T-helper 1 cell (primary cell): ENCODE results near the gene EGR4.
"Not testable (repeated sequence)": the region's sequence is repeated elsewhere in the genome, so short reads cannot be mapped to it uniquely, and the experiment has no call there.

Experiments used
- DNase-seq, 5 donors: peaks; one replicate each; pipeline ENCODE4 v3.0.0-alpha.2; 2012 to 2020

The EGR4 gene

DNA sequence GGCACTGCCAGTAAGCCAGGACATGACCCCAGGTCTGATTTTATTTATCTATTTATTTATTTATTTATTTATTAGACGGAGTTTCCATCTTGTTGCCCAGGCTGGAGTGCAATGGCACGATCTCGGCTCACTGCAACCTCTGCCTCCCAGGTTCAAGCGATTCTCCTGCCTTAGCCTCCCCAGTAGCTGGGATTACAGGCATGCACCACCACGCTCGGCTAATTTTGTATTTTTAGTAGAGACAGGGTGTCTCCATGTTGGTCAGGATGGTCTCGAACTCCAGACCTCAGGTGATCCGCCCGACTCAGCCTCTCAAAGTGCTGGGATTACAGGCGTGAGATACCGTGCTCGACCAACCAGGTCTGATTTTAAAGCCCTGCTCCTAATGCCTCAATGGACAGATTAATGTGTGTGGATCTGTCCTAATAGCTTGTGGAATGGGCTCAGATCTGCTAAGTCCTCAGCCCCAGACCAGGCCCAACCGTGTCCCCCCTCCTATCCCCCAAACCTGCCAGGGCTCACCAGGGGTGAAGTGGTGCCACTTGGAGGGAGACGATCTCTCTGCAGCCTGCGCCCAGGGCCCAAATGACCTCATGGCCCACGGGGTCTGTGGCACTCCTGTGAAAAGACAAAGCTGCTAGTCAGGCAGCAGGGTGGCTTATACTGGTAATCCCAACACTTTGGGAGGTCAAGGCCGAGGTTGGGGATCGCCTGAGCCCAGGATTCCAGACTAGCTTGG lies 30.5 kb downstream of the EGR4 start:
- DNase-seq, result not testable (repeated sequence)

DNA sequence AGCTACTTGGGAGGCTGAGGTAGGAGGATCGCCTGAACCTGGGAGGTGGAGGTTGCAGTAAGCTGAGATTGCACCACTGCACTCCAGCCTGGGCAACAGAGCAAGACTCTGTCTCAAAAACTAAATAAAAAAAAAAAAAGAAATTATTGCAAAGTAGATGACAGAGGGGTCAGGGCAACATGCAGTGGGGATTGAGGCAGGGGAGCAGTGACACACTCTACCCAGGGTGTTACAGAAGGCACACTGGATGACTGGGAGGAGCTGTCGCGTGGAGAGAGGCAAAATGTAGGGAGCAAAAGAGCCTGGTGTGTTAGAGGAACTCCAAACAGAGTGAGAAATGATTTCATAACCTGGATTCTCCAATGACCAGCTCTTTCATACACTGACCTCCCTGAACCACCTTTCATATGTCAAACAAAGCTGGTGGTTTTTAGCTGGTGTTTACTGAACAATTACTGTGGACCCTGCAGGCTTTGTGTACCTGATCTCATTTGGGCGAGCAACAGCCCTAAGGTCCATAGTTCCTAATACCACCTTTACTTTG lies 31.2 kb downstream of the EGR4 start:
- no peak for DNase-seq

DNA sequence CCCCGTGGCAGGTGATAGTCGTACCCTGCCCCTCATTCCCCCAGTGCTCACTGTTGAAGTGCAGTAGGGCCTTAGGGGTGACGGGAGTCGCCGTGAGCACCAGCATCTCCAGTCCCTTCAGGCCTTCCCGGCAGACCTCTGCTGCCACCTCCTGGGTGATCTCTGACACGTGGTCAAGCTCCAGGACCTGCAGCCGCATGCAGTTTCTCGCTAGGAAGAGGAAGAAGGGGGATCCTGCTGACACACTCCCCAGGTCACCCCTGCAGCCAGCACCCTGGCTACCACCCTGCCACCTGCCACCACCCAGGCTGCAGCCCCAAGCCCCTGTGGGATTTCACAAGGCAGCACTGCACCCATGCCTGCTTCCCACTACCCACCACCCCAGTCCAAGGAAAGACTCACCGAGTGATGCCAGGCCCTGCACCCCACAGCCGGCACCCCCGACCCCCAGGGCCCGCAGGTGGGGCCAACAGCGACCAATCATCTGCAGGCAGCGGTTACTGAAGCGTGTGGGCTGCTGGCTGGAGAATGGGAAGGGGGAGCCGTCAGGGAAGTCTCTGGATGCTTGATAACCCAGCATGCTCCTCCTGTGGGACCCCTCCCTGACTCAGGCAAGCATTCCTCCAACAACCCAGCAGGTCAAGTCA lies 32.9 kb downstream of the EGR4 start:
- no peak for DNase-seq

DNA sequence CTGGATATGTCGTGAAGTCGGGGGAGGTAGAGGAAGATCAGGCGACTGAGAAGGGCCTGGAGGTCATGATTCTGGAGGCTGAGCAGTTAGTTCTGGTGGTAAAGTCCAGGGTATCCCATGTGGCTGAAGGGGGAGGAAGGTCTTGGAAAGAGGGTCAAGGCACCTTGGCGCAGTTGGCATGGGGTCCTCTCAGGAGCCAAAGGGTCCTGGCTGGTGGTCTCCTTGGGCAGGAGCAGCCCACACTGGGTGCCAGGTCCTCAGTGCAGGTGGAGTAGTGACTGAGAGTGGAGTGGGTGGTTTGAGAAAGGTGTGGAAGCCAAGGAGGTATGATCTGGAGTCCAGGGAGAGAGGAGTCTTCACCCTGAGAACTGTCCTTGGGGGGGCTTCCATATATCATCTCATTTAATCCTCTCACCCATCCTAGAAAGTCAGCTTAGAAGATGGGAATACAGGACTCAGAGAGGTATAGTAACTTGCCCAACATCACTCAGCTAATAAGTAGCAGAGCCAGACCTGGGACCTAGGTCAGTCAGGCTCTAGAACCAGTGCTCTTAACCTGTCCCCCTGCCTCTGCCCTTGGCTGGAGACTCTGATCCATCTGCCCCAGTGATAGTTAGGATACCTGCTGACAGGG lies 33.5 kb downstream of the EGR4 start:
- no peak for DNase-seq

DNA sequence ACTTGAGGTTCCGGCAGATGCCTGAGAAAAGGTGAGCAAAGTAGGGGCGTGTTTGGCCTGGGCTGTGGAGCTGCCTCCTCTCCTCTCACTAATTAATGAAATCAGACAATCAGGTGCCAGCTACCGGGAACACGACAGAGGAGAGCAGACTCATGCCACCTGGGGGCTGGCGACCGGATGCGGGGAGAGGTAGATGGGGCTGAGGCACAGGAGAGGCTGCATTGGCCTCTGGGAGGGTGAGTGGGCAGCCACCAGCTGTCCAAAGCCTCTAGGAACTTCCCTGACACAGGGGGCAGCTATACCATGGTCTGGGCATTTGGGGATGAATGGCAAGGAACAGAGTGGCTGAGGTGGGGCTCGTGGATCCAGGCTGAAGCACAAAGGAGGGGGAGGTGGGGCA lies 34.1 kb downstream of the EGR4 start:
- no peak for DNase-seq

DNA sequence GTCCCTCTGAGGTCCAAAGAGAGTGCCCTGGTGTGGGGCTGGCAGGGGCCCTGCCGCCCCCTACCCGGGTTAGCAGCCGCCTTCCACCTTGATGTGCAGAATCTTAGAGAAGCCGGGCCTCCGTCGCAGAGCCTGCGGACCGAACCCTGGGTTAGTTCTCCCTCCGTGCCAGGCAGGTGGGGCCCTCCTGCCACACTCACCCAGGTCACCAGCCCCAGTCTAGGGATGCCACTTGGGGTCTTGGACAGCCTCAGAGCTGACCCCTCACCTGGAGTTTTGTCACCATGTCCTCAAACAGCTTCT lies 34.5 kb downstream of the EGR4 start:
- DNase-seq, result no peak

DNA sequence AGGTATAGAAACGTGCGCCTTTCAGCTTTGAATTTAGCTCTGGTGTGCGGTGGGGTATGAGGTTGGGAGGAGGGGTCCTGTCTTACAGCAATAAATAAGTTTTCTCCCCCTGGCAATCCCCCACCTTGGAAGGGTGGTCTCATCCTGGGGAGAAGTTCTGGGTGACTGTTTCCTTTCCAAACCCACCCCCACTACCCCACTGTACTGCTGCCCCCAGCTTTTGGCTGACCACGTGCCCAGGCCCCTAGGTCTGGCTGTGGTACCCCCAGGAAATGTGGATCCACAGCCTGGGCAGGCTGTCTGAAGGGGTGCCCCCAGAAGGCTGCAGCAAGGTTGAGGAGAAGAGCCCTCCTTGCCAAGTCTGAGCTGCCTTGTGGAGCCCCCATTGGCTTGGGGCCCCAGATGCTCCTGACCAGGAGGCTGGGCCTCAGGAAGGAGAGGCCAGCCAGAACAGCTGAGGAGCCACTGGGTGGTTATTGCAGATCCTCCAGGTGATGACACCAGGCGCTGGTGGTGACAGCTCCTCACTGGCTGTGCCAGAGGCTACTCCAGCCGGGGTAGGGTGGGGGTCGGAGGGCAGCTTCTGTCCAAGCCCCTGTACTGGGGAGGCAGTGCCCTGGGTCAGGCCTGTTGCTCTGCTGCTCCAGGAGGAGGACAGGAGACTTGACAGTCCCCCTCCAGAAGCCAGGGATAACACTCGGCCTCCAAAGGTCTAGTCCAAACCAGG lies 35.0 kb downstream of the EGR4 start:
- DNase-seq, result no peak

DNA sequence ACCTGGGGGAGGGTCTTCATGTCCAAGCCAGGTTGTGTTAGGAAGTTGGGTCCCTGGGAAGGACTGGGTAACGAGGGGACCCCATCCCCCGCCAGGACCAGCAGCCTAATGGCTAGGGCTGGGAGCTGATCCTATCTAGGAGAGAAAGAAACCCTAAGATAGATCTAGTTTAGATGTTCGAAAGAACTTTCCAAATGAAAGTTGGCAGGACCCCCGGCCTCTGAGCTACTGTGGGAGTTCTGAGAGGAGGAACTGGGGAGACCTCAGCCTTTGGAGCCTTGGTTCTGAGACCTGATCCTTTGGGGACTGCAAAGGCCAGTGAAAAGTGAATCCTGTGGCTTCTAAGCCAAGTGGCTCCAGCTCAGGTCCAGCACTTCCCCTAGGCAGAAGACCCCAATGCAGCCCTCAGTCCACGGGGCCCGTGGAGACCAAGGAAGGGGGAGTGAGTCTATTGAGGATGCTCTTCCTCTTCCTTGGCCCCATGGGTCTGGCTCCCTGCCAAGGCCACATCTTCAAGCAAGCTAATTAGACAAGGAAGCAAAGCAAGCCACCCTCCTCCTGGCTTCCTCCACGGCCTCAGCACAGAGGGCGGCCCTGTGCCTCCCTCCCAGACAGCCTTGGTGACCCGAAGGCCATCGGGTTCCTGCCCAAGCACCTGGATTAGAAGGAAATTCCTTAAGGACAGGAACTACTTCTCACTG lies 35.8 kb downstream of the EGR4 start:
- DNase-seq, result no peak

DNA sequence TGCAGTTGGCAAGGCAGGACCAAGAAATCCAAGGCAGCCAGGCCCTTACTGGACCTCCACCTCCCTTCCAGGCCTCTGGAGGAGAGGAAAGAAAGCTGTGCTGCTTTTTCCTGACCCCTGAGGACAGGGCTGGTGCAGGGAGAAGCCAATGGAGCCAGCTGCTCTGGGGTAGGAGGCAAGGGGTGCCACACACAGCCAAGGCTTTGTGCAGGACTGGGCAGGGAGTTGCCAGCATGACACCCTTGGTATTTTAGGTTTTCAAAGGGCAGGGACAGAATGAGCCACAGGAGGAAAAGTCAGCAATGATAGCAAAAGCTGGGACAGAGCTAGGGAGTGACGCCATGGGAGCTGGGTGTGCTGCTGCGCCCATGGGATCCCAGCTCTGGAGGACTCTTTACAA lies 36.3 kb downstream of the EGR4 start:
- no peak for DNase-seq

DNA sequence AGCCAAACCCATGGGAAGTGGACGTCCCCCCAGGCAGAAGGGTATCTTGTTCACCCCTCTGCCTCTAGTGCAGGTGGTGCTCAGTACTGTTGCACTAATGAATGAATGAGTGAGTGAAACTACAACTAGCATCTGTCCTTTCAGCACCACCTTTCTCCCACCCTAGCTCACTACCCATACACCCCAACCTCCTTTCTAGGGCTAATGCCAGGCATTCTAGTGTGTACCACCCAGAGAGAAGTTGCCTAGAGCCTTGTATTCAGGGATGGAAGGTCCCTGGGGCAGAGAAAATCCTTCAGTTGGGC lies 36.8 kb downstream of the EGR4 start:
- DNase-seq, result no peak

DNA sequence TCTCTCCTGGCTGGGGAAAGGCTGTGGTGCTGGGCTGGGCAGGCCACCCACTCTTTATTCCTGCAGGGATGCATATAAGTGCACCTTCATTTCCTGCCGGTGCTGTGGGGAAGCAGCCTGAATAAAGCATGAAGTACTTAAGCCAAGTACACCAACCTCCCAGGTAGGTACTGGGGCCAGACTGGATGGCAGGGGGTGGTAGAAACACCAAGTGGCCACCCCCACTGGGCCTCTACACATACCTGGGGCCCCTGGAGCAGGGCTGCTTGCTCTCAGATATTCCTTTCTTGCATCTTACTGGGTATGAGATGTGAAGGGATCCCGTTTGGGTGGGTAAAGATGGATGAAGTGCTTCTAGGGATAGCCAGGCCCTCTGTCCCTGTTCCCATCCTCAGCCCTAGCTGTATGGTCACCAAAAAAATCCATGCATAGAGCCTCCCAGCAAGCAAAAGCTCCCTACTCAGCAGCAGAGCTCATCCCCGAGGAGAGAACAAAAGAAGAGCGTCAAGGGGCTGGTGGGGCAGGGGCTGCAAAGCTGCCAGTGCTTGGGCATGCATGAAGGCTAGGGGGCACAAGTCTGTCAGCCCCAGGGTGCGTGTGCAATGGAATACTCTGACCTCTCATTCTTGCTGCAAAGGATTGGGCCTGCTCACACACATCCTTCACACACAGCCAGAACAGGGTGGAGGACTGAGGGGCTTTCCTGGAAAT lies 37.3 kb downstream of the EGR4 start:
- DNase-seq, result no peak

DNA sequence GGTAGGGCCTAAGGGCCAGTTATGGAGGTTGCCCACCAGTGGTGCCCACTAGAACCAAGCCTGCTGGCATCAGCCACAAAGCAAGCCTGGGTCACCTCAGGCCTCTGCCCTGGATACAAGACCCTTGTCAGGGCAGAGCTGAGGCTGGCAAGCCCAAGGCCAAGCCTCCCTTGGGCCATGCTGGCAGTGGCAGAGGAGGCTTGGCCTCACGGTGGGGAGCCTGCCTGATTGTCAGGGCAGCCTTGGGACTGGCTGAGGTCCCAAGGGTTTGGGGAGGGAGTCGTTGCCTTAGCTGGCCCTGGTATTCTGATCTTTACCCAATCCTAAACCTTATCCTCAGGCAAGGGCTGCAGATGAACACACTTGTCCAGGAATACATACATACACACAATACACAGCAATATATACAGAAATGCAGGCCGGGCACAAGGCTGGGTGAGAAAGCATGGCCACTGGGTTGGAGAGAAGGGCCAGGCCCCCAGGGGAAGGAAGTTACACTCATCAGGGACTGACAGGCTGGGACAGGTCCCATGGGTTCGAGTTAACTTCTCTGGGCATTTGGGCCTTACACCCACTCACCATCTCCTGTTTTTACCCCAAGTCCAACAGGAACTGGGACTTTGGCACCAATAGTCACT lies 38.2 kb downstream of the EGR4 start:
- DNase-seq, result no peak

DNA sequence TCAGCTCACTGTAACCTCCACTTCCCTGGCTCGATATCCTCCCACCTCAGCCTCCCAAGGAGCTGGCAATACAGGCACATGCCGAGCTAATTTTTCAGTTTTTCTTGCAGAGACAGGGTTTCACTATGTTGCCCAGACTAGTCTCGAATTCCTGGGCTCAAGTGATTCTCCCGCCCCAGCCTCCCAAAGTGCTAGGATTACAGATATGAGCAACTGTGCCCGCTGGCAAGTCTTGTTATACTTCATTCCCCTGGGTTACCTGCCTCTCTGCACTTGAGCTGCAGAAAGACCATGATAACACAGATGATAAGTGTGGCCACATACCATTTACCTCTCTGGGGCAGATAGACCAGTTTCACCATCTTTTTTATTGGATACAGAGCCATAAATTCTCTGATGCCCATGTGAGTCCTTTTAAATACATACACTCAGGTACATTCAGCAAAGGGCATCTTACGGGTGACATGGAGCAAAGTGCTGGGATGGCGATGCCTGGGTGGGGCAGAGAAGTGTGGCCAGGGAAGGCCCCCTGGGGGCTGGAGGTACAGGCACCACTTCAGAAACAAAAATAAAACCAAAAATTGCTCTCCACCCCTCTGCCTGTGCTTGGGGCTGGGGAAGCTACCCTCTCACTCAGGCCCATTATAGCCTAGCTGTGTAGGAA lies 38.9 kb downstream of the EGR4 start:
- no peak for DNase-seq

DNA sequence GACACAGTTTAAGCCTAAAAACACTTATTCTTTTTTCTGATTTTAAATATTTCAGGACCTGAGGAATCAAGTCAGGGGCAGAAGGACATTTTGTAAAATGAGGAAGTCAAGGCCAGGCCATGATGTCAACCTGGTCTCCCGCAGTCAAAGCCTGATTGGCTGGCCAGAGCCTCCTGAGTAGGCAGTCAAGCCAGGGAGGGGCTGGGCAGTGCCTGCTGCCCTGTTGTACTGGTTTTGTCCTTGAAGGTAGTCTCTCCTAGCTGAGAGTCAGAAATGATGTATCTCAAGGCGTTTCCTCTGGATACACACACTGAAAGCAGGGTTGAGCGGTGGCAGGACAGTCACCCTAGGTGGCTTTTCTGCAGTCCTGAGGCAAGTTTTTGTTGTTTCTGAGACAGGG lies 39.4 kb downstream of the EGR4 start:
- DNase-seq, result no peak

DNA sequence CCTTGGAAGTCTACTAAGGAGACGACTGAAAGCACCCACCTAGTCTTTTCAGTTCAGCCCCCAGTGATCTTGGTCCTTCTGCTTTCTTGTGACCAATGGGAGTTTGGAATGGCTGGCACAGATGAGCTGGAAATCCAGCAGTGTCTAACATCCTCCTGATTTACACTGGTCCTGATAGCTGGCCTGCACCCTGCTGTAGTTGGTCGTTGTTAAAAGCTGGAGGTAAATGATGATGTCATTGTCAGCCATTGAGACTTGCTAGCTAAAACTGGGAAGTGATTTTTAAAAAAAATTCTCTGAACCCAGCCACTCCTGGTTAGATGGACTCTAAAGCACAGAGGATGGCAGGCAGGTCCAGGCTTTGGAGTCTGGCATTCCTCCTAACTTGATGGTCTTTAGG lies 39.9 kb downstream of the EGR4 start:
- no peak for DNase-seq

DNA sequence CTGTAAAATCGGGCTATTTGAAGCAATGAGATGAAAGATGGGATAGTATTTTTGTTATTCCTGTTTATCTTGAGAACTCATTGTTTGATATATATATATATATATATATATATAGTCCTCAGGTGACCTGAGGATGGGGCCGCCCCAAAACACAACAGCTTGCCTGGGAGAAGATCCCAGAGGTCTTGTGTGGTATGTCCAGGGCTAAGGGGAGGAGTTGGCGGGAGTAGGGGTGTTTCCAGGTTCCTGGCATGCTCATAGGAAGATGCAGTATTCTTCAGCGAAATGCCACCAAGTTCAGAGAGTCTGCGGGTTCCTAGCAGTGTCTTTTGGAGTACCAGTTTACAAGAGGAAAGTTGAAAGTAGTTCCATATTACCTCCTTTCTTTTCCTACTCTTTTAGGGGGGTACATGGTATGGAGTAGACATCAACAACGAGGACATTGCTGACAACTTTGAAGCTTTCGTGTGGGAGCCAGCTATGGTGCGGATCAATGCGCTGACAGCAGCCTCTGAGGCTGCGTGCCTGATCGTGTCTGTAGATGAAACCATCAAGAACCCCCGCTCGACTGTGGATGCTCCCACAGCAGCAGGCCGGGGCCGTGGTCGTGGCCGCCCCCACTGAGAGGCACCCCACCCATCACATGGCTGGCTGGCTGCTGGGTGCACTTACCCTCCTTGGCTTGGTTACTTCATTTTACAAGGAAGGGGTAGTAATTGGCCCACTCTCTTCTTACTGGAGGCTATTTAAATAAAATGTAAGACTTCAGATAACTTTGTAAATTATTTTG lies 40.9 kb downstream of the EGR4 start:
- DNase-seq, result no peak

DNA sequence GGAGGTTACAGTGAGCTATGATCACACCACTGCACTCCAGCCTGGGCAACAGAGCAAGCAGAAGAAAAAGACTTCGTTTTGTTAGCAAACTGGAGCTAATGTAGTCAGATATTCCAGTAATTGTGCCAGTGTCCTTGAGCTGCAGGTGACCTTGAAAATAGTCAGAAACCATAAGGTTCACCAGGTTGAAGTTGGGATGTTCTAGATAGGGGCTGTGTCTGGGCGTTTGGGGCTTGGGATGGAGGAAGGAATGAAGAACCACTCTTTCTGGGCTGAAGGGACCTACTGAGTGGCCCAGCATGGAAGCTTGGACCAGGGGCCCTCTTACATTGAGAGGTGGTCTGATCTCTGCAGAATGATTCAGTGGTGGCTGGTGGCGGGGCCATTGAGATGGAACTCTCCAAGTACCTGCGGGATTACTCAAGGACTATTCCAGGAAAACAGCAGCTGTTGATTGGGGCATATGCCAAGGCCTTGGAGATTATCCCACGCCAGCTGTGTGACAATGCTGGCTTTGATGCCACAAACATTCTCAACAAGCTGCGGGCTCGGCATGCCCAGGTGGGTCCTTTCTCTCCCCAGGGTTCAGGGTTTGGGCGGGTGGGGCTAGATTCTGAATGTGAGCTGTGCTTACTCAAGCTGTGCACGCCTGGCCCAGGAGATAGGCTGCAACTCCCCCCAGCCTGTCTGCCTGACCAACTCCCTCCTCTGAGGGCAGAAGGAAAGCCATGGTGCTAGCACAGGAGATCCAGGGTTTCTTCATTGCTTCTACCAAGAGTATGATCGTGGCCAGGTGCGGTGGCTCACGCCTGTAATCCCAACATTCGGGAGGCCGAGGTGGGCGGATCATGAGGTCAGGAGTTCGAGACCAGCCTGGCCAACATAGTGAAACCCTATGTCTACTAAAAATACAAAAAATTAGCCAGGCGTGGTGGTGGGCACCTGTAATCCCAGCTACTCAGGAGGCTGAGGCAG lies 42.2 kb downstream of the EGR4 start:
- DNase-seq, result no peak

DNA sequence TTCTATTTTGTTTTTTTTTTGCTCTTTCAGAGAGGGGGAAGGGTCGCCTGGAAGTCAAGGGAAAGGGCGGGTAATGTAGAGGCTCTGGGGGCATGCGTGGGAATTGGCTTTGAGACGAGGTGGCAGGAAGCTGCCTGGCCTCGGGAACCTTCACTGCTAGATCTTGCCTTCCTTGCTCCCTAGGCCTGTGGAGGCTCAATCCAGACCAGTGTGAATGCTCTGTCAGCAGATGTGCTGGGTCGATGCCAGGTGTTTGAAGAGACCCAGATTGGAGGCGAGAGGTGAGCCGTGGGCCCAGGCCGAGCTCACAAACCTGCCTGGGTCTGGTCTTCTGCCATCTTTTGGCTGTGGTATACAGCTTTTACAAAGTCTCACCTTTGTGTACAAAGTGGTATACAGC lies 43.7 kb downstream of the EGR4 start:
- DNase-seq, result no peak

DNA sequence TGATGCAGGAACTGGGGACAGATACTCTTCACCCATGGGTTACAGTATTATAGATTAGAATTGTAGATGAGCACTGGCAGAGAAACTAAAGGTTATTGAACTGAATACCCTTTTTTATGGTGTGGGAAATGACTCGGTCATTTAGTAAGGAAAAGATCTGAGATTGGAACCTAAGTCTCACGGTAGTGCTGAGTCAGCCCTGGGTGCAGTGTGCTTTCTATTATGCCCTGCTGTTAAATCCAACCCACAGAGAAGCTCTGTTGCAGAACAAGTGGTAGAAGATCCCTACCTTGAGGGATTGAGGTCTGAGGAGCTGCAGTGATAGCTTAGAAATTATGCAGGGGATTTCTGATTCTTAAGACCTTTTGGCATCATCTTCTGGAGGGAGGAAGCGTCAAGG lies 46.5 kb downstream of the EGR4 start:
- no peak for DNase-seq
